ENCODE measurements around the gene ZFP92. TPM values are rescaled to one million over a fixed set of nuclear protein-coding genes. Genes with fewer than 3 reads are reported as not detected.

Gene ZFP92
- total and polyA plus RNA-seq, 2 donors (not counting 1 experiment from before 2014, with no cell fraction given), result 0.06 to 0.17 TPM

DNA sequence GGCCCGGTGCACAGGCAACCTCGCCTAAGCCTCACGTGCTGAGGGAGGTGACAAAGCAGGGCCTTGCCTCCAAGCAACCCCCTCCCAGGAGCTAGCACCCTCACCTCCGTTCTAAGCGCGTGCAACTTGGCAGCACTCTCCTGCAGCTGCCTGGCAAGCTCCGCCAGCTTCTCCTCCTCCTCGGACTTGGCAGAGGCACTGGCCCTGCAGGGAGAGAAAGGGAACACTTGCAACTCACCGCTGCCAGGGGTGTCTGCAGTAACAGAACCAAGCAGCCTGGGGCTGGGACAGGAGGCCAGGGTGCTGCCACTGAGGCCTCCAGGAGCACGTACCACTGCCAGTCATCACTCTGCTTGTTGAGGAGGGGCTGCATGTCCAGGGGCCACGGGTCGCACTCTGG is 44.9 kb downstream of the ZFP92 start:
- Histone ChIP-seq H3K4me1 (ENCODE audit: control insufficient read depth, extremely low read depth, insufficient read depth, low read length) (no peaks in the 10 kb centered on the region), H4K20me1 (ENCODE audit: control insufficient read depth, extremely low read depth, insufficient read depth, low read length) (no peaks in the 10 kb centered on the region), H3K4me3 (replicated peaks in 1 of 4; ENCODE audit: control extremely low read depth in 1 of 4, insufficient read depth in 1 of 4, low read depth in 3 of 4, low read length in 4 of 4) (no peak overlapping the region), H2AFZ (ENCODE audit: low read length) (no peak overlapping the region), H3K27me3 (ENCODE audit: control insufficient read depth, insufficient read depth, low read length) (no peaks in the 10 kb centered on the region), H3K79me2 (ENCODE audit: control insufficient read depth, insufficient read depth, low read length) (no peaks in the 10 kb centered on the region), H3K4me2 (ENCODE audit: extremely low read depth, insufficient read depth, low read length) (no peak overlapping the region), H3K36me3 (ENCODE audit: control insufficient read depth, insufficient read depth, low read length) (no peaks in the 10 kb centered on the region), H3K27ac (ENCODE audit: insufficient read depth, low read length) (no peak overlapping the region), H3K9ac (ENCODE audit: insufficient read depth, low read length) (no peak overlapping the region), H3K9me3 (ENCODE audit: control insufficient read depth, insufficient read depth, low read depth, low read length) (no peaks in the 10 kb centered on the region)
- TF ChIP-seq EZH2 (IDR thresholded peaks at IDR 0.05; ENCODE audit: low read length, missing control alignments), result no peak
- TF ChIP-seq, protein P1, sequence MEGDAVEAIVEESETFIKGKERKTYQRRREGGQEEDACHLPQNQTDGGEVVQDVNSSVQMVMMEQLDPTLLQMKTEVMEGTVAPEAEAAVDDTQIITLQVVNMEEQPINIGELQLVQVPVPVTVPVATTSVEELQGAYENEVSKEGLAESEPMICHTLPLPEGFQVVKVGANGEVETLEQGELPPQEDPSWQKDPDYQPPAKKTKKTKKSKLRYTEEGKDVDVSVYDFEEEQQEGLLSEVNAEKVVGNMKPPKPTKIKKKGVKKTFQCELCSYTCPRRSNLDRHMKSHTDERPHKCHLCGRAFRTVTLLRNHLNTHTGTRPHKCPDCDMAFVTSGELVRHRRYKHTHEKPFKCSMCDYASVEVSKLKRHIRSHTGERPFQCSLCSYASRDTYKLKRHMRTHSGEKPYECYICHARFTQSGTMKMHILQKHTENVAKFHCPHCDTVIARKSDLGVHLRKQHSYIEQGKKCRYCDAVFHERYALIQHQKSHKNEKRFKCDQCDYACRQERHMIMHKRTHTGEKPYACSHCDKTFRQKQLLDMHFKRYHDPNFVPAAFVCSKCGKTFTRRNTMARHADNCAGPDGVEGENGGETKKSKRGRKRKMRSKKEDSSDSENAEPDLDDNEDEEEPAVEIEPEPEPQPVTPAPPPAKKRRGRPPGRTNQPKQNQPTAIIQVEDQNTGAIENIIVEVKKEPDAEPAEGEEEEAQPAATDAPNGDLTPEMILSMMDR (conservative IDR thresholded peaks at IDR 0.05 in 1 of 2, IDR thresholded peaks at IDR 0.05 in 1 of 2; ENCODE audit: low read depth in 1 of 2, low read length in 2 of 2), result no peak
- DNase-seq (ENCODE audit: low read depth in 2 of 2), result no peak

DNA sequence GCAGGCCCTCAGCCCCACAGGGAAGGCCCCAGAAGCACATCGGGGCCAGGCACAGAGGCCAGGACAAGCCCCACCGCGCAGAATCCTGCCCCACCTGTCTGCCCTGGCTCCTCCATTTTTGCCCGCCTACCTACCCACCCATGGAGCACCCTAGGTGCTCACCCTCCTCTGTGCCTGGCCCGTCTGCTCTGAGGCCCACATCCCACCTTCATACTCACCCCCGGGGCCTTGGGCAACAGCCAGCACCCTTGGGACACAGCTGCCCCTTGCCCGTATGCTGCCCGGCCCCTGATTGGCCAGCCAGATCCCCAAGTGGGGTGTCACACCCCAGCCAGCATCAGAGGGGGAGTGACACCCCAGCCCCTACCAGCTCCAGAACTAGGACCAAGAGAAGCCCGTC is 45.4 kb downstream of the ZFP92 start:
- no peak for TF ChIP-seq EZH2 (IDR thresholded peaks at IDR 0.05; ENCODE audit: low read length, missing control alignments)
- TF ChIP-seq, protein P1 (conservative IDR thresholded peaks at IDR 0.05 in 1 of 2, IDR thresholded peaks at IDR 0.05 in 1 of 2; ENCODE audit: low read depth in 1 of 2, low read length in 2 of 2), result no peak
- Histone ChIP-seq H3K36me3 (ENCODE audit: control insufficient read depth, insufficient read depth, low read length) (no peaks in the 10 kb centered on the region), H3K9me3 (ENCODE audit: control insufficient read depth, insufficient read depth, low read depth, low read length) (no peaks in the 10 kb centered on the region), H3K4me1 (ENCODE audit: control insufficient read depth, extremely low read depth, insufficient read depth, low read length) (no peaks in the 10 kb centered on the region), H4K20me1 (ENCODE audit: control insufficient read depth, extremely low read depth, insufficient read depth, low read length) (no peaks in the 10 kb centered on the region), H3K27ac (ENCODE audit: insufficient read depth, low read length) (no peak overlapping the region), H3K4me3 (replicated peaks in 1 of 4; ENCODE audit: control extremely low read depth in 1 of 4, insufficient read depth in 1 of 4, low read depth in 3 of 4, low read length in 4 of 4) (no peak overlapping the region), H3K9ac (ENCODE audit: insufficient read depth, low read length) (no peak overlapping the region), H3K4me2 (ENCODE audit: extremely low read depth, insufficient read depth, low read length) (no peak overlapping the region), H3K79me2 (ENCODE audit: control insufficient read depth, insufficient read depth, low read length) (no peaks in the 10 kb centered on the region), H3K27me3 (ENCODE audit: control insufficient read depth, insufficient read depth, low read length) (no peaks in the 10 kb centered on the region), H2AFZ (ENCODE audit: low read length) (no peak overlapping the region)
- no peak for DNase-seq (ENCODE audit: low read depth in 2 of 2)

DNA sequence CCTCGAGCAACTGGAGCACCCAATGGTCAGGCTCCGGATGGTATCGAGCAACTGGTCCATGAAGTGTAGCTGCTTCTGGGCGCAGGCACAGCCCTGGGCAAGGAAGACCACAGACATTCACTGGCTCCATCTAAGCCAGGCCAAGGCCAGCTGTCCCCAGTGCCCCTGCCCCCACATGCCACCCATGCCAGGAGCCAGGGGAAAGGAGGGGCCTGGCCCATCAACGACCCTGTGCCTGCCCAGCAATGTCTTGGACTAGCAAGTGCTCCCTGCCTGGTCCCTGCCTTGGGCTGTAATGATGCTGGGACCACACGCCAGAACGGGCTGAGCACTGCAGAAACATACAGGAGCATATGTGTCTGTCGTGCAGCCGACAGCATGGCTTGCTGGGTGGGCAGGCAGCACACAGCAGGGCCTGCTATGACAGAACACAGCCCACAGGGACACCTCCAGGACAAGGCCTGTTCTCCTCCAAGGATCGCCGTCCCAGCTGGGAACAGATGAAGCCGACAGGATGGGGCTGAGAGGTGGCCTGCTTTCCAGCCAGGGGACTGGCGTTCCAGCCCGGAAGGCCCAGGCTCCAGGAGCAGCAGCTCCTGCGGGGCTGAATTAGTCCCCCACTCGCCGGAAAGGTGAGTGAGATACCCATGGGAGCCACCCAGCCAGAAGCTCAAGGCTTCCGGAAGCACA is 46.0 kb downstream of the ZFP92 start:
- H3K9me3 ChIP-seq (ENCODE audit: control insufficient read depth, insufficient read depth, low read depth, low read length), result no peaks in the 10 kb centered on the region
- no peak overlapping the region for H3K27ac ChIP-seq (ENCODE audit: insufficient read depth, low read length)
- H3K4me3 ChIP-seq (replicated peaks in 1 of 4; ENCODE audit: control extremely low read depth in 1 of 4, insufficient read depth in 1 of 4, low read depth in 3 of 4, low read length in 4 of 4), result no peak overlapping the region
- TF ChIP-seq EZH2 (IDR thresholded peaks at IDR 0.05; ENCODE audit: low read length, missing control alignments), result no peak
- TF ChIP-seq, protein P1 (conservative IDR thresholded peaks at IDR 0.05 in 1 of 2, IDR thresholded peaks at IDR 0.05 in 1 of 2; ENCODE audit: low read depth in 1 of 2, low read length in 2 of 2), result no peak
- no peak overlapping the region for H2AFZ ChIP-seq (ENCODE audit: low read length)
- no peaks in the 10 kb centered on the region for H3K36me3 ChIP-seq (ENCODE audit: control insufficient read depth, insufficient read depth, low read length)
- no peak overlapping the region for H3K4me2 ChIP-seq (ENCODE audit: extremely low read depth, insufficient read depth, low read length)
- H4K20me1 ChIP-seq (ENCODE audit: control insufficient read depth, extremely low read depth, insufficient read depth, low read length), result no peaks in the 10 kb centered on the region
- H3K79me2 ChIP-seq (ENCODE audit: control insufficient read depth, insufficient read depth, low read length), result no peaks in the 10 kb centered on the region
- H3K27me3 ChIP-seq (ENCODE audit: control insufficient read depth, insufficient read depth, low read length), result no peaks in the 10 kb centered on the region
- H3K9ac ChIP-seq (ENCODE audit: insufficient read depth, low read length), result no peak overlapping the region
- H3K4me1 ChIP-seq (ENCODE audit: control insufficient read depth, extremely low read depth, insufficient read depth, low read length), result no peaks in the 10 kb centered on the region
- DNase-seq (ENCODE audit: low read depth in 2 of 2), result no peak
